Measurements from ENCODE around the gene ABCC10.

DNA sequence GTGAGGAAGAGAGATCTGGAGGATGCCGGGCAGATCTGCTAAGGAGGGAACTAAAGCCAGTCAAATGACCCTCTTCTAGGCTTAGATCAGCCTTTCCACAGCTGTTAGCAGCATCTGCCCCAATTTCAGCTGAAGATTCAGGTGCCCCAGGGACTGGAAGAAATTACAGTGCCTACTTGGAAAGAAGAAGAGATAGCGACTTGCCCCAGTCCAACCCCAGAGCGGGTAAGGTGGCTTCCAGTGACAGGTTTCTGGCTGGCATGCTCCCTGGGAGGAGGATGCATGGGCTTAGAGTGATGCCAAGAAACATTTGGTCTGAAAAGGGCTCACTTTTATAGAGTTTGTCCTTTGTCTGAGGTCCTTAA, 50.6 kb downstream of the ABCC10 start:
- TF ChIP-seq POLR2AphosphoS5 (IDR thresholded peaks at IDR 0.05; ENCODE audit: borderline replicate concordance, low read depth, low read length) (no peak), EZH2 (IDR thresholded peaks at IDR 0.05) (no peak)

Measured in SK-N-MC (cell line).